K562 (cell line): ENCODE results near the gene TCIRG1. TPM values are rescaled to one million over a fixed set of nuclear protein-coding genes. Genes with fewer than 3 reads are reported as not detected.

Source experiments
- ATF3 ChIP-seq, 2 experiments: fragments of 450-650 bp in 1 of 2; sonication (generic) in 1 of 2; formaldehyde crosslinking in 1 of 2; IDR thresholded peaks in 1 of 2; conservative IDR thresholded peaks in 1 of 2; 2 replicates each; pipeline versions ENCODE4 v1.6.1 to v1.8.1; 2016 to 2023; ENCODE audit warnings: mild to moderate bottlenecking in 2 of 2, moderate library complexity in 2 of 2, inconsistent platforms in 1 of 2, missing genetic modification reagents in 1 of 2
- CC2D1A ChIP-seq: fragments of 450-650 bp; IDR thresholded peaks from 2 replicates; pipeline ENCODE4 v1.6.1; 2017; ENCODE audit warnings: mild to moderate bottlenecking
- CEBPB ChIP-seq: fragments of 450-650 bp; IDR thresholded peaks from 2 replicates; pipeline ENCODE4 v1.6.1; 2016; ENCODE audit warnings: missing genetic modification characterization, missing compliant biosample characterization
- CHD4 ChIP-seq: fragments of 200-600 bp; sonication (generic); IDR thresholded peaks from 3 replicates; pipeline ENCODE4 v1.6.1; 2012; ENCODE audit warnings: low read depth, mild to moderate bottlenecking, mixed read lengths, low read length, inconsistent platforms; ENCODE audit not compliant: insufficient read depth, insufficient replicate concordance, poor library complexity, severe bottlenecking
- DEAF1 ChIP-seq: fragments of 450-650 bp; formaldehyde crosslinking; IDR thresholded peaks from 2 replicates; pipeline ENCODE4 v1.4.0; 2020; ENCODE audit warnings: mild to moderate bottlenecking, moderate library complexity
- ELF4 ChIP-seq: fragments of 450-650 bp; formaldehyde crosslinking; IDR thresholded peaks from 2 replicates; pipeline ENCODE4 v1.4.0; 2022; ENCODE audit warnings: missing genetic modification characterization
- ETS2 ChIP-seq: IDR thresholded peaks from 2 replicates; pipeline ENCODE4 v1.6.1; 2016; ENCODE audit warnings: borderline replicate concordance, missing genetic modification characterization, mild to moderate bottlenecking, moderate library complexity, missing compliant biosample characterization; ENCODE audit not compliant: poor library complexity, severe bottlenecking
- FOS ChIP-seq: IDR thresholded peaks from 3 replicates; pipeline ENCODE4 v1.6.1; 2011; ENCODE audit not compliant: insufficient read length; ENCODE audit errors: extremely low read depth
- HSF4 ChIP-seq: fragments of 250-450 bp; sonication (Bioruptor Pico); IDR thresholded peaks from 2 replicates; pipeline ENCODE4 v2.1.2; 2022; ENCODE audit warnings: mild to moderate bottlenecking, moderate library complexity, borderline replicate concordance
- MCM5 ChIP-seq: fragments of 450-650 bp; IDR thresholded peaks from 2 replicates; pipeline ENCODE4 v1.6.1; 2016; ENCODE audit warnings: low read depth
- MITF ChIP-seq: IDR thresholded peaks from 2 replicates; pipeline ENCODE4 v1.6.1; 2014; ENCODE audit warnings: antibody characterized with exemption
- MYNN ChIP-seq, 2 experiments: sonication (generic); formaldehyde crosslinking in 1 of 2; IDR thresholded peaks; 2 replicates each; pipeline versions ENCODE4 v1.5.0 to v1.6.1; 2016 to 2020; ENCODE audit warnings: antibody characterized with exemption in 1 of 2, missing genetic modification reagents in 1 of 2
- NCOA1 ChIP-seq: fragments of 450-650 bp; IDR thresholded peaks from 2 replicates; pipeline ENCODE4 v1.6.1; 2016; ENCODE audit warnings: low read depth
- NR2C2 ChIP-seq, 2 experiments: fragments of 200-800 bp in 1 of 2; sonication (Bioruptor generic) in 1 of 2; sonication (generic) in 1 of 2; formaldehyde crosslinking in 1 of 2; IDR thresholded peaks; 2 replicates each; pipeline versions ENCODE4 v1.6.1 to v1.8.0; 2016 to 2022; ENCODE audit warnings: mild to moderate bottlenecking in 1 of 2, missing compliant biosample characterization in 1 of 2, missing genetic modification characterization in 1 of 2, missing genetic modification reagents in 1 of 2
- SOX6 ChIP-seq: fragments of 450-650 bp; IDR thresholded peaks from 2 replicates; pipeline ENCODE4 v1.6.1; 2014; ENCODE audit warnings: mild to moderate bottlenecking
- SRSF1 ChIP-seq: fragments of 200-400 bp; formaldehyde crosslinking; IDR thresholded peaks from 2 replicates; pipeline ENCODE4 v1.6.1; 2017; ENCODE audit warnings: mild to moderate bottlenecking, low read depth, low read length, moderate library complexity
- TFE3 ChIP-seq: fragments of 450-650 bp; formaldehyde crosslinking; IDR thresholded peaks from 2 replicates; pipeline ENCODE4 v1.4.0; 2020; ENCODE audit warnings: mild to moderate bottlenecking, mixed read lengths
- ZBTB8A ChIP-seq: fragments of 450-650 bp; IDR thresholded peaks from 2 replicates; pipeline ENCODE4 v1.6.1; 2018; ENCODE audit warnings: mild to moderate bottlenecking, moderate library complexity; ENCODE audit not compliant: partially characterized antibody
- ZKSCAN1 ChIP-seq: fragments of 150-350 bp; IDR thresholded peaks from 2 replicates; pipeline ENCODE4 v1.6.1; 2016; ENCODE audit warnings: low read depth, low read length
- ZNF551 ChIP-seq: fragments of 250-450 bp; sonication (Bioruptor Pico); IDR thresholded peaks from 2 replicates; pipeline ENCODE4 v1.5.0; 2021; ENCODE audit warnings: mild to moderate bottlenecking, moderate library complexity
- ZNF584 ChIP-seq: fragments of 200-800 bp; sonication (Bioruptor generic); IDR thresholded peaks from 2 replicates; pipeline ENCODE4 v1.6.1; 2016; ENCODE audit warnings: low read depth, mild to moderate bottlenecking, missing genetic modification characterization, missing compliant biosample characterization
- ZNF644 ChIP-seq: fragments of 200-800 bp; sonication (Bioruptor generic); IDR thresholded peaks from 2 replicates; pipeline ENCODE4 v1.6.1; 2016; ENCODE audit warnings: low read depth, missing genetic modification characterization, missing compliant biosample characterization
- polyA plus RNA-seq, 8 experiments: library from polyadenylated mRNA; depleted of rRNA in 4 of 8; stranded (reverse) in 5 of 8; unstranded in 3 of 8; fragments of >200 nt; fragmentation: Nextera tagmentation in 2 of 8; fragmentation: Illumina TruSeq in 1 of 8; extraction: Ambion mirVana in 2 of 8; extraction: Trizol in 1 of 8; gene quantifications; 2 replicates each; pipeline versions ENCODE4 v1.2.1 to v1.2.3, GENCODE V29; 2011 to 2014; ENCODE audit warnings: inconsistent platforms in 1 of 8, missing spikeins in 1 of 8
- total RNA-seq, 7 experiments: library from RNA; depleted of rRNA in 6 of 7; stranded (reverse); fragments of >200 nt in 6 of 7; fragmentation: Illumina TruSeq in 2 of 7; extraction: Trizol in 2 of 7; gene quantifications; 2 replicates each; pipeline versions ENCODE4 v1.2.1 to v1.2.3, GENCODE V29; 2011 to 2021; ENCODE audit warnings: low replicate concordance in 1 of 7

The TCIRG1 gene
- total and polyA plus RNA-seq, 9 of the 15 experiments (the other 6 are each of a cell fraction or from before 2014, with no cell fraction given): 0.49 to 143 (median 24.4) TPM

- TF ChIP-seq ATF3 (IDR thresholded peaks at IDR 0.05) (no peak), ATF3 (CRISPR knock-in tag; conservative IDR thresholded peaks at IDR 0.05) (no peak), CHD4 (no peak), ZNF551 (CRISPR knock-in tag) (no peak), ETS2 (no peak), MYNN (IDR thresholded peaks at IDR 0.05) (no peak), MYNN (CRISPR knock-in tag; IDR thresholded peaks at IDR 0.05) (no peak), ZKSCAN1 (no peak), CEBPB (tag) (no peak), DEAF1 (CRISPR knock-in tag) (no peak), NR2C2 (CRISPR knock-in tag; IDR thresholded peaks at IDR 0.05) (0 out of 2 replicates have a peak, but pooled peaks have one; percentile 18), NR2C2 (tag; IDR thresholded peaks at IDR 0.05) (peak; percentile 81), FOS (peak; percentile 92), HSF4 (CRISPR knock-in tag) (no peak), NCOA1 (no peak), ZNF644 (tag) (no peak), SOX6 (no peak), MCM5 (no peak), TFE3 (CRISPR knock-in tag) (no peak), ZNF584 (CRISPR knock-in tag) (no peak), ZBTB8A (no peak), ELF4 (CRISPR knock-in tag) (no peak), MITF (no peak), SRSF1 (no peak), CC2D1A (no peak)
Observed at GRCh38 chr11:68030318-68031143, 8.3 kb upstream of the TCIRG1 start, which contains the start of gene NDUFS8 (continued).
